HepG2 (cell line): ENCODE measurements around the gene CXCL9. TPM values are rescaled to one million over a fixed set of nuclear protein-coding genes. Genes with fewer than 3 reads are reported as not detected.

Source experiments
- ATAC-seq: fragments of 200-7000 bp; cut with Tn5 transposase; 3 replicates; pipeline ENCODE4 v1.9.1; 2020; ENCODE audit warnings: mild to moderate bottlenecking, moderate library complexity
- BruUV-seq: library from RNA; stranded (reverse); fragments of 400-500 nt; replicated peaks from 2 replicates; lab custom pipeline; 2021; lab: Mats Ljungman, UMichigan
- CTCF ChIA-PET: fragments of 300-600 bp; formaldehyde crosslinking; extraction: SDS; loops from one replicate; lab custom pipeline; 2021; ENCODE audit warnings: low total read pairs, inconsistent platforms, low intra/inter-chr PET ratio; lab: Yijun Ruan, JAX
- POLR2A ChIA-PET: fragments of 350-600 bp; sonication (Branson Sonifier 250); formaldehyde crosslinking; loops from one replicate; lab custom pipeline; 2020; ENCODE audit warnings: antibody characterized with exemption, inconsistent platforms; lab: Yijun Ruan, JAX
- DNase-seq: peaks from one replicate; pipeline ENCODE4 v3.0.0-alpha.2; 2015; ENCODE audit warnings: low spot score
- FAIRE-seq: peaks from 3 replicates; lab custom pipeline; 2011; peaks lifted over from hg19 to GRCh38; lab: Jason Lieb, UNC
- H2AFZ ChIP-seq: one replicate; pipeline ENCODE4 v1.6.1; 2011; ENCODE audit warnings: low read length, inconsistent platforms
- H3K27ac ChIP-seq: fragments of 300-600 bp; 3 replicates; pipeline ENCODE4 v1.8.0; 2011; ENCODE audit warnings: mixed run types, mild to moderate bottlenecking, mixed read lengths, low read length, inconsistent platforms; ENCODE audit not compliant: insufficient read depth; ENCODE audit errors: extremely low read length
- H3K27me3 ChIP-seq, 2 experiments: fragments of 200-600 bp in 1 of 2; 2 replicates in 1 of 2; 3 replicates in 1 of 2; pipeline versions ENCODE4 v1.6.0 to v1.8.0; 2011; ENCODE audit warnings: low read length in 2 of 2, mild to moderate bottlenecking in 2 of 2, moderate library complexity in 2 of 2, inconsistent platforms in 1 of 2; ENCODE audit not compliant: insufficient read depth in 2 of 2, control insufficient read depth in 1 of 2
- H3K36me3 ChIP-seq, 2 experiments: fragments of 200-600 bp in 1 of 2; replicated peaks in 1 of 2; 2 replicates in 1 of 2; 3 replicates in 1 of 2; pipeline versions ENCODE4 v1.5.1 to v1.8.0; 2011; ENCODE audit warnings: low read length in 2 of 2, inconsistent platforms in 1 of 2; ENCODE audit not compliant: insufficient read depth in 2 of 2, control insufficient read depth in 1 of 2
- H3K4me1 ChIP-seq: 2 replicates; pipeline ENCODE4 v1.5.1; 2012; ENCODE audit warnings: low read length, inconsistent platforms; ENCODE audit not compliant: insufficient read depth
- H3K4me2 ChIP-seq: 2 replicates; pipeline ENCODE4 v1.6.0; 2011; ENCODE audit warnings: low read depth, low read length, inconsistent platforms
- H3K4me3 ChIP-seq, 3 experiments: fragments of 200-600 bp in 1 of 3; sonication (generic), shearing (Covaris generic) in 1 of 3; replicated peaks in 1 of 3; 2 replicates each; pipeline ENCODE4 v1.5.1; 2011 to 2016; ENCODE audit warnings: low read length in 3 of 3, inconsistent platforms in 2 of 3, low read depth in 2 of 3, mild to moderate bottlenecking in 2 of 3, control low read depth in 1 of 3, mixed read lengths in 1 of 3; ENCODE audit not compliant: insufficient read depth in 1 of 3
- H3K79me2 ChIP-seq: one replicate; pipeline ENCODE4 v1.6.1; 2011; ENCODE audit warnings: low read length, inconsistent platforms; ENCODE audit not compliant: insufficient read depth
- H3K9ac ChIP-seq: 2 replicates; pipeline ENCODE4 v1.6.0; 2011; ENCODE audit warnings: mild to moderate bottlenecking, low read depth, low read length, inconsistent platforms; ENCODE audit not compliant: insufficient read depth
- H3K9me3 ChIP-seq: 2 replicates; pipeline ENCODE4 v1.5.1; 2012; ENCODE audit warnings: mild to moderate bottlenecking, low read length
- H4K20me1 ChIP-seq: 2 replicates; pipeline ENCODE4 v1.6.0; 2011; ENCODE audit warnings: inconsistent platforms, mild to moderate bottlenecking, low read length, moderate library complexity; ENCODE audit not compliant: insufficient read depth
- FOXA1 ChIP-seq, 2 experiments: fragments of 450-650 bp in 1 of 2; sonication (generic) in 1 of 2; formaldehyde crosslinking in 1 of 2; IDR thresholded peaks; 2 replicates each; pipeline versions ENCODE4 v1.4.0 to v1.6.1; 2016 to 2020; ENCODE audit warnings: missing genetic modification reagents in 1 of 2
- GATAD1 ChIP-seq: IDR thresholded peaks from 2 replicates; pipeline ENCODE4 v1.6.1; 2016; ENCODE audit warnings: missing genetic modification reagents, missing compliant biosample characterization
- HOXA9 ChIP-seq: sonication (generic); formaldehyde crosslinking; IDR thresholded peaks from 2 replicates; pipeline ENCODE4 v1.8.1; 2022; ENCODE audit warnings: missing genetic modification reagents, mild to moderate bottlenecking, moderate library complexity, borderline replicate concordance
- JARID2 ChIP-seq: sonication (generic); formaldehyde crosslinking; IDR thresholded peaks from 2 replicates; pipeline ENCODE4 v1.8.1; 2023; ENCODE audit warnings: missing genetic modification reagents, inconsistent platforms; ENCODE audit not compliant: insufficient replicate concordance
- KDM5B ChIP-seq: sonication (generic); formaldehyde crosslinking; IDR thresholded peaks from 2 replicates; pipeline ENCODE4 v1.4.0; 2020; ENCODE audit warnings: missing genetic modification reagents, mild to moderate bottlenecking, borderline replicate concordance
- KLF13 ChIP-seq: sonication (generic); formaldehyde crosslinking; IDR thresholded peaks from 2 replicates; pipeline ENCODE4 v1.4.0; 2020; ENCODE audit warnings: mild to moderate bottlenecking, missing genetic modification reagents
- KMT2A ChIP-seq: sonication (generic); formaldehyde crosslinking; IDR thresholded peaks from 2 replicates; pipeline ENCODE4 v1.4.0; 2020; ENCODE audit warnings: missing genetic modification reagents
- NCOA2 ChIP-seq: sonication (generic); formaldehyde crosslinking; IDR thresholded peaks from 2 replicates; pipeline ENCODE4 v1.8.0; 2022; ENCODE audit warnings: inconsistent platforms
- RELA ChIP-seq: sonication (generic); formaldehyde crosslinking; IDR thresholded peaks from 2 replicates; pipeline ENCODE4 v1.4.0; 2020; ENCODE audit warnings: missing genetic modification reagents
- SETDB1 ChIP-seq: sonication (generic); formaldehyde crosslinking; IDR thresholded peaks from 2 replicates; pipeline ENCODE4 v1.5.1; 2020; ENCODE audit warnings: missing genetic modification reagents, mild to moderate bottlenecking, borderline replicate concordance
- WGBS: methylation state at CpG from one replicate; pipeline ENCODE4 v1.1.6; 2017; ENCODE audit warnings: low lambda C conversion rate; 5-methylcytosine and 5-hydroxymethylcytosine counted together
- in situ Hi-C: cut with HindIII; loops from 2 replicates; pipeline ENCODE4 v1.10.0; 2017; ENCODE audit warnings: low pct_unique_long_range_greater_than_20kb; ENCODE audit not compliant: extremely low pct_ligation_motif_present
- intact Hi-C: fragments of 100-400 bp; cut with micrococcal nuclease; formaldehyde crosslinking; loops from one replicate; pipeline ENCODE4 v1.10.0; 2022; ENCODE audit not compliant: unreplicated experiment
- polyA plus RNA-seq, 8 experiments: library from polyadenylated mRNA; depleted of rRNA in 3 of 8; stranded (reverse) in 7 of 8; unstranded in 1 of 8; fragments of >200 nt; fragmentation: Illumina TruSeq in 4 of 8; extraction: Trizol in 4 of 8; gene quantifications; 2 replicates each; pipeline versions ENCODE4 v1.2.1 to v1.2.3, GENCODE V29; 2011 to 2016; ENCODE audit warnings: low read depth in 4 of 8, missing spikeins in 1 of 8, mixed read lengths in 1 of 8; ENCODE audit not compliant: insufficient read depth in 1 of 8
- total RNA-seq, 5 experiments: library from RNA; depleted of rRNA; stranded (reverse); fragments of >200 nt; fragmentation: Illumina TruSeq; extraction: Trizol; gene quantifications; 2 replicates each; pipeline ENCODE4 v1.2.3, GENCODE V29; 2016; ENCODE audit warnings: low read depth in 1 of 5
- TF ChIP-seq, protein P1 (sequence below): sonication (generic); formaldehyde crosslinking; conservative IDR thresholded peaks from 2 replicates; pipeline ENCODE4 v1.8.1; 2023; ENCODE audit warnings: missing genetic modification reagents
- TF ChIP-seq, protein P2 (sequence below): sonication (generic); formaldehyde crosslinking; IDR thresholded peaks from one replicate; pipeline ENCODE4 v1.5.1; 2020; ENCODE audit warnings: mild to moderate bottlenecking, missing genetic modification reagents; ENCODE audit errors: not compliant biosample characterization

CXCL9 gene
- total and polyA plus RNA-seq, 2 of the 13 experiments (the other 11 are each of a cell fraction or from before 2014, with no cell fraction given) = not detected

- DNase-seq (no peak), ATAC-seq (0 out of 3 replicates have a peak, but pooled peaks have one; percentile 38), FAIRE-seq (no peak)
- ChIA-PET POLR2A (no interaction called here), CTCF (no interaction called here)
- no peaks in the 10 kb centered on the region for H4K20me1 ChIP-seq
- no peak overlapping the region for H3K4me2 ChIP-seq
- no peak overlapping the region for H3K9ac ChIP-seq
- no peaks in the 10 kb centered on the region for H3K9me3 ChIP-seq
- no peak overlapping the region for H3K27ac ChIP-seq
- no peaks in the 10 kb centered on the region for H3K36me3 ChIP-seq
- intact Hi-C loops = no loop called here
- H2AFZ ChIP-seq = no peak overlapping the region
- in situ Hi-C loops = no loop called here
- no TSS peak for BruUV-seq
- WGBS = 22% methylated on average over 3 of the region's 3 CpGs
- no peaks in the 10 kb centered on the region for H3K4me1 ChIP-seq
- H3K27me3 ChIP-seq = no peaks in the 10 kb centered on the region; a peak in 1 of 5 replicates
- no peaks in the 10 kb centered on the region for H3K79me2 ChIP-seq
- H3K4me3 ChIP-seq = no peak overlapping the region
- TF ChIP-seq NCOA2 (CRISPR knock-in tag) (no peak), HOXA9 (CRISPR knock-in tag) (no peak), SETDB1 (CRISPR knock-in tag) (no peak), GATAD1 (CRISPR knock-in tag) (no peak), JARID2 (CRISPR knock-in tag) (no peak), KMT2A (CRISPR knock-in tag) (no peak), KLF13 (CRISPR knock-in tag) (no peak), FOXA1 (IDR thresholded peaks at IDR 0.05) (no peak), FOXA1 (CRISPR knock-in tag; IDR thresholded peaks at IDR 0.05) (no peak), RELA (CRISPR knock-in tag) (no peak), KDM5B (CRISPR knock-in tag) (no peak)
- TF ChIP-seq, protein P1, sequence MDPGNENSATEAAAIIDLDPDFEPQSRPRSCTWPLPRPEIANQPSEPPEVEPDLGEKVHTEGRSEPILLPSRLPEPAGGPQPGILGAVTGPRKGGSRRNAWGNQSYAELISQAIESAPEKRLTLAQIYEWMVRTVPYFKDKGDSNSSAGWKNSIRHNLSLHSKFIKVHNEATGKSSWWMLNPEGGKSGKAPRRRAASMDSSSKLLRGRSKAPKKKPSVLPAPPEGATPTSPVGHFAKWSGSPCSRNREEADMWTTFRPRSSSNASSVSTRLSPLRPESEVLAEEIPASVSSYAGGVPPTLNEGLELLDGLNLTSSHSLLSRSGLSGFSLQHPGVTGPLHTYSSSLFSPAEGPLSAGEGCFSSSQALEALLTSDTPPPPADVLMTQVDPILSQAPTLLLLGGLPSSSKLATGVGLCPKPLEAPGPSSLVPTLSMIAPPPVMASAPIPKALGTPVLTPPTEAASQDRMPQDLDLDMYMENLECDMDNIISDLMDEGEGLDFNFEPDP (CRISPR knock-in tag) = no peak
- TF ChIP-seq, protein P2, sequence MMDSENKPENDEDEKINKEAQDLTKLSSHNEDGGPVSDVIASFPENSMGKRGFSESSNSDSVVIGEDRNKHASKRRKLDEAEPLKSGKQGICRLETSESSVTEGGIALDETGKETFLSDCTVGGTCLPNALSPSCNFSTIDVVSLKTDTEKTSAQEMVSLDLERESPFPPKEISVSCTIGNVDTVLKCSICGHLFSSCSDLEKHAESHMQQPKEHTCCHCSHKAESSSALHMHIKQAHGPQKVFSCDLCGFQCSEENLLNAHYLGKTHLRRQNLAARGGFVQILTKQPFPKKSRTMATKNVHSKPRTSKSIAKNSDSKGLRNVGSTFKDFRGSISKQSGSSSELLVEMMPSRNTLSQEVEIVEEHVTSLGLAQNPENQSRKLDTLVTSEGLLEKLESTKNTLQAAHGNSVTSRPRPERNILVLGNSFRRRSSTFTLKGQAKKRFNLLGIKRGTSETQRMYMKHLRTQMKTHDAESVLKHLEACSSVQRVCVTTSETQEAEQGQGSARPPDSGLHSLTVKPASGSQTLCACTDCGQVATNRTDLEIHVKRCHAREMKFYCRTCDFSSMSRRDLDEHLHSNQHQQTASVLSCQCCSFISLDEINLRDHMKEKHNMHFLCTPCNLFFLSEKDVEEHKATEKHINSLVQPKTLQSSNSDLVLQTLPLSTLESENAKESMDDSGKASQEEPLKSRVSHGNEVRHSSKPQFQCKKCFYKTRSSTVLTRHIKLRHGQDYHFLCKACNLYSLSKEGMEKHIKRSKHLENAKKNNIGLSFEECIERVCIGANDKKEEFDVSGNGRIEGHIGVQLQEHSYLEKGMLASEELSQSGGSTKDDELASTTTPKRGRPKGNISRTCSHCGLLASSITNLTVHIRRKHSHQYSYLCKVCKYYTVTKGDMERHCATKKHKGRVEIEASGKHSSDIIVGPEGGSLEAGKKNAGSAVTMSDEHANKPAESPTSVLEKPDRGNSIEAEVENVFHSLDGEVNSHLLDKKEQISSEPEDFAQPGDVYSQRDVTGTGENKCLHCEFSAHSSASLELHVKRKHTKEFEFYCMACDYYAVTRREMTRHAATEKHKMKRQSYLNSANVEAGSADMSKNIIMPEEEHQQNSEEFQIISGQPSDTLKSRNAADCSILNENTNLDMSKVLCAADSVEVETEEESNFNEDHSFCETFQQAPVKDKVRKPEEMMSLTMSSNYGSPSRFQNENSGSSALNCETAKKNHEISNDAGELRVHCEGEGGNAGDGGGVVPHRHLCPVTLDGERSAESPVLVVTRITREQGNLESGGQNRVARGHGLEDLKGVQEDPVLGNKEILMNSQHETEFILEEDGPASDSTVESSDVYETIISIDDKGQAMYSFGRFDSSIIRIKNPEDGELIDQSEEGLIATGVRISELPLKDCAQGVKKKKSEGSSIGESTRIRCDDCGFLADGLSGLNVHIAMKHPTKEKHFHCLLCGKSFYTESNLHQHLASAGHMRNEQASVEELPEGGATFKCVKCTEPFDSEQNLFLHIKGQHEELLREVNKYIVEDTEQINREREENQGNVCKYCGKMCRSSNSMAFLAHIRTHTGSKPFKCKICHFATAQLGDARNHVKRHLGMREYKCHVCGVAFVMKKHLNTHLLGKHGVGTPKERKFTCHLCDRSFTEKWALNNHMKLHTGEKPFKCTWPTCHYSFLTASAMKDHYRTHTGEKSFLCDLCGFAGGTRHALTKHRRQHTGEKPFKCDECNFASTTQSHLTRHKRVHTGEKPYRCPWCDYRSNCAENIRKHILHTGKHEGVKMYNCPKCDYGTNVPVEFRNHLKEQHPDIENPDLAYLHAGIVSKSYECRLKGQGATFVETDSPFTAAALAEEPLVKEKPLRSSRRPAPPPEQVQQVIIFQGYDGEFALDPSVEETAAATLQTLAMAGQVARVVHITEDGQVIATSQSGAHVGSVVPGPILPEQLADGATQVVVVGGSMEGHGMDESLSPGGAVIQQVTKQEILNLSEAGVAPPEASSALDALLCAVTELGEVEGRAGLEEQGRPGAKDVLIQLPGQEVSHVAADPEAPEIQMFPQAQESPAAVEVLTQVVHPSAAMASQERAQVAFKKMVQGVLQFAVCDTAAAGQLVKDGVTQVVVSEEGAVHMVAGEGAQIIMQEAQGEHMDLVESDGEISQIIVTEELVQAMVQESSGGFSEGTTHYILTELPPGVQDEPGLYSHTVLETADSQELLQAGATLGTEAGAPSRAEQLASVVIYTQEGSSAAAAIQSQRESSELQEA (CRISPR knock-in tag) = no peak
Measured at GRCh38 chr4:76036855-76037254, 29.5 kb upstream of the CXCL9 start.
